Omental fat pad (tissue), 4 donors: ENCODE data around the gene SNAP29. TPM values are rescaled to one million over a fixed set of nuclear protein-coding genes. Genes with fewer than 3 reads are reported as not detected.
"Not testable (repeated sequence)": the region's sequence is repeated elsewhere in the genome, so short reads cannot be mapped to it uniquely, and the experiment has no call there.

Experiments used
- ATAC-seq: fragments of 150-250 bp; one replicate; pipeline ENCODE4 v1.9.1; 2016; ENCODE audit warnings: mild to moderate bottlenecking, moderate library complexity; ENCODE audit not compliant: low FRiP score
- DNase-seq: peaks from one replicate; pipeline ENCODE4 v3.0.0-alpha.2; 2019; ENCODE audit warnings: low spot score
- total RNA-seq, 4 donors: library from RNA; depleted of rRNA; stranded (reverse); fragments of >200 nt; gene quantifications; one replicate each; pipeline ENCODE4 v1.1.0, GENCODE V29; 2016
- TF ChIP-seq, protein P1 (sequence below), 3 donors: fragments of 450-650 bp; IDR thresholded peaks; one replicate each; pipeline ENCODE4 v1.5.1; 2016 to 2017; ENCODE audit warnings: antibody characterized with exemption in 3 of 3, mild to moderate bottlenecking in 3 of 3, moderate library complexity in 2 of 3

SNAP29 gene
- total RNA-seq, 4 donors from 2014 or later: 17.2 to 25.1 (median 20.1) TPM

DNA sequence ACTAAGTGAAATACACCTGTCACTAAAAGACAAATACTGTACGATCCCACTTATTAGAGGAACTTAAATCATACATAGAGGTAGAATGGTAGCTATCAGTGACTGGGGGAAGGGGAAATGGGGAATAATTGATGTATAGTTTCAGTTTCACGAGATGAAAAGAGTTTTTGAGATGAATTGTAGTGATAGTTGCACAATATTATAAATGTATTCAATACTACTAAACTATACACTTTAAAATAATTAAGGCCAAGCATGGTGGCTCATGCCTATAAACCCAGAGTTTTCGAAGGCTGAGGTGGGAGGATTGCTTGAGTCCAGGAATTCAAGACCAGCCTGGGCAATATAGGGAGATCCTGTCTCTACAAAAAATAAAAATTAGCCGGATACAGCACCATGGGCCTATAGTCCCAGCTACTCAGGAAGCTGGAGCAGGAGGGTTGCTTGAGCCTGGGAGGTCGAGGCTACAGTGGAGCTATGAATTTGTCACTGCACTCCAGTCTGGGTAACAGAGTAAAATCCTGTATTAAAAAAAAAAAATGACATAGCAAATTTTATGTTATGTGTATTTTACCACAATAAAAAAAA is 44.5 kb upstream of the SNAP29 start:
- TF ChIP-seq, protein P1, sequence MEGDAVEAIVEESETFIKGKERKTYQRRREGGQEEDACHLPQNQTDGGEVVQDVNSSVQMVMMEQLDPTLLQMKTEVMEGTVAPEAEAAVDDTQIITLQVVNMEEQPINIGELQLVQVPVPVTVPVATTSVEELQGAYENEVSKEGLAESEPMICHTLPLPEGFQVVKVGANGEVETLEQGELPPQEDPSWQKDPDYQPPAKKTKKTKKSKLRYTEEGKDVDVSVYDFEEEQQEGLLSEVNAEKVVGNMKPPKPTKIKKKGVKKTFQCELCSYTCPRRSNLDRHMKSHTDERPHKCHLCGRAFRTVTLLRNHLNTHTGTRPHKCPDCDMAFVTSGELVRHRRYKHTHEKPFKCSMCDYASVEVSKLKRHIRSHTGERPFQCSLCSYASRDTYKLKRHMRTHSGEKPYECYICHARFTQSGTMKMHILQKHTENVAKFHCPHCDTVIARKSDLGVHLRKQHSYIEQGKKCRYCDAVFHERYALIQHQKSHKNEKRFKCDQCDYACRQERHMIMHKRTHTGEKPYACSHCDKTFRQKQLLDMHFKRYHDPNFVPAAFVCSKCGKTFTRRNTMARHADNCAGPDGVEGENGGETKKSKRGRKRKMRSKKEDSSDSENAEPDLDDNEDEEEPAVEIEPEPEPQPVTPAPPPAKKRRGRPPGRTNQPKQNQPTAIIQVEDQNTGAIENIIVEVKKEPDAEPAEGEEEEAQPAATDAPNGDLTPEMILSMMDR (IDR thresholded peaks at IDR 0.05): no peak
- ATAC-seq: no peak
- DNase-seq: no peak

DNA sequence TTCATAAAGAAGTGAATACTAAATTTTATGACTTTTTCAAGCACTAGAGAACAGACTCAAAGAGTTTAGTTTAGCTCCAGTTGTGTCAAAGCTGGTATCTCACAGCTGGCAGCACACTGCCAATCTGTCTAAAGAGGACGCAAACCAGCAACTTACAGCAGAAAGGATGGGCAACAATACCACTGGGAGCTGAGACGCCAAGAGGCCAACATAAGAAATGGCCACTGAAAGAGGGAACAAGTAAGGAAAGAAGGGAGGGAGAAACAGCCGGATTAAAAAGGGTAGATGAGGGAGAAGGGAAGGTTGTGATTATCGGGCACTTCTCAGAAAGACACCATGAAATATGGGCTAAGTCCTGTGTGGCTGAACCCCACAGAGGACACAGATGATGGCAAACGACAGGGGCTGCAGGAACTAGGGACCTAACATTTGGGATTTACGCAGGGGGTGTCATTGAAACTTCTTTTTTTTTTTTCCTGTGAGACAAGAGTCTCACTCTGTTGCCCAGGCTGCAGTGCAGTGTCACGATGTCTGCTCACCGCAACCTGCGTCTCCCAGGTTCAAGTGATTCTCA is 43.2 kb upstream of the SNAP29 start:
- TF ChIP-seq, protein P1 (IDR thresholded peaks at IDR 0.05): no peak
- DNase-seq (no peak), ATAC-seq (no peak)

DNA sequence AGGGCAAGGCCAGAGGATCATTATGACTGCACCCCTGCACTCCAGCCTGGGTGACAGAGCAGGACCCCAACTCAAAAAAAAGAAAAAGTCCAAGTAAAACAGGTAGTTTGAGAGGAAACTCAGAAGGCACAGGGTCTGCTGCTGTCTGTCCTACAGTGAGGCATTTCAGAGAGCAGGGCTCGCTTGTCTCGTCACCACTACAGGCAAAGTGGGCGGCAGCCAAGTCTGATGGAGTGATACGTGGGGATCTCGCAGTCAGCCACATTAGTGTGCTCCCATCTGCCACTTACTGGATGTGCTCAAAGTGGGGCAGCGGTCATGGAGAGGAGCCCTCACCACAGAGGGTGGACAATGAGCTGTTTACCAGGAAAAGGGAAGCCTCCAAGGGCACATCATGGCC is 42.2 kb upstream of the SNAP29 start:
- TF ChIP-seq, protein P1 (IDR thresholded peaks at IDR 0.05): no peak
- no peak for ATAC-seq
- DNase-seq: no peak

DNA sequence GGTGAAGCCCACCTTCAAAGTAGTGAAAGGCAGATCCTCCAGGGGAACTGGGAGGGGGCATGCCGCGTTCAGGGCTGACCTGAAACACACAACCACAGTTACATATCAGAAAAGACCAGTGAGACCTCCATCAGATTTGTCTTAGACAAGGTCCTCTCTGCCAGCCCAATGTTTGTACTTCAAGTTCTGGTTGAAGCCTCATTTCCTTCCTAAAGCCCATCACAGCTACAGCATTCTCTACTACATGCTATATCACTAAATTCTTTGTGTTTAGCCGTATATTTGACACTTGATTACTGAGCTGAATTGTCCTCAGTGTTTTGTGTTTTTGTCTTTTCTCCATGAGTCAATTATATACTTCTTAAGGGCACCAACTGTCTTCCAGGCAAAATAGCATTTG is 40.3 kb upstream of the SNAP29 start:
- TF ChIP-seq, protein P1 (IDR thresholded peaks at IDR 0.05): no peak

DNA sequence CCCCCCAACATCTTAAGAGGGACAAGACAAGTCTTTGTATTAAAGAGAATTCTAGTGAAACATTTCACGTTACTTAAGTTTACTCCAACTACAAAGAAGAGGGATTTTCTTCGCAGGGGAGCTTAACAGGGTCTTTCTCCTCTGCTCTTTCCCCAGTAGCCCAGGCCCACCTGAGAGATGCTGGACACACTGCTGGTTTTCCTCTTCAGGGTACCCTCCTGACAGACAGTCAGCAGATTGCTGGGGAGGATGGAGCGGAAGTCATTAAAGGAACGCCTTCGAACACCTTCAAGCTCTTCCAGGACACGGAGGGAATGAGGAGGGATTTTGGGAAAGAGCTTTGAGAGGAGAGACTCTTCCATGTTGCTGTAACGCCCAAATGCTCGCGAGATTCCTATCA is 39.3 kb upstream of the SNAP29 start:
- ATAC-seq: no peak
- TF ChIP-seq, protein P1 (IDR thresholded peaks at IDR 0.05): no peak
- no peak for DNase-seq

More for the DNA sequence above, 40.3 kb upstream of the SNAP29 start:
- DNase-seq (no peak), ATAC-seq (no peak)

DNA sequence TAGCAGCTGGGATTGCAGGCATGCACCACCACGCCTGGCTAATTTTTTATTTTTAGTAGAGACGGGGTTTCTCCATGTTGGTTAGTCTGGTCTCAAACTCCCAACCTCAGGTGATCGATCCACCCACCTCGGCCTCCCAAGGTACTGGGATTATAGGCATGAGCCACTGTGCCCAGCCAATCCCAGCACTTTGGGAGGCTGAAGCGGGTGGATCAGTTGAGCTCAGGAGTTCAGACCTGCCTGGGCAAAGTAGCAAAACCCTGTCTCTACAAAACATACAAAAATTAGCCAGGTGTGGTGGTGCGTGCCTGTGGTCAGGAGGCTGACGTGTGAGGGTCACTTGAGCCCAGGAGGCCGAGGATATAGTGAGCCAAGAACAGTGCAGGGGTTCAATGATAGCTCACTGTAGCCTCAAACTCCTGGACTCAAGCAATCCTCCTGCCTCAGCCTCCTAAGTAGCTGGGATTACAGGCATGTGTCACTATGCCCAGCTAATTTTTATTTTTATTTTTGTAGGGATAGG is 37.0 kb upstream of the SNAP29 start:
- ATAC-seq, DNase-seq: not testable (repeated sequence)

DNA sequence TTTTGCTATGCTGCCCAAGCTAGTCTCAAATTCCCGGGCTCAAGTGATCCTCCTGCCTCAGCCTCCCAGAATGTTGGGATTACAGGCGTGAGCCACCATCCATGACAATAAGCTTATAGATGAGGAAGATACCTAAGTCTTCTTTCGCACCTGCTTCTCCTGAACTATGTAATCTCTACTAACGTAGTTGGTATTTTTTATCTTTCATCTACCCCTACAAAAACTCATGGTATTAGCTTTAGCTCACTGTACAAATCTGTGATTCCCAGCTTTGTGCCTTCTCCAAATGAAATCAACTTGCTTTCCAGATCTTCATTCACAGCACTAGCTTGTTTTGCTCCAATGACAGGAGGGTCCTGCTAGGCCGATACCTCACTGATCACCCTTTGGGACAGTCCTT is 36.6 kb upstream of the SNAP29 start:
- ATAC-seq: no peak
- no peak for DNase-seq
- TF ChIP-seq, protein P1 (IDR thresholded peaks at IDR 0.05): no peak
